Measurements from ENCODE around the gene C1orf141.

C1orf141 gene

DNA sequence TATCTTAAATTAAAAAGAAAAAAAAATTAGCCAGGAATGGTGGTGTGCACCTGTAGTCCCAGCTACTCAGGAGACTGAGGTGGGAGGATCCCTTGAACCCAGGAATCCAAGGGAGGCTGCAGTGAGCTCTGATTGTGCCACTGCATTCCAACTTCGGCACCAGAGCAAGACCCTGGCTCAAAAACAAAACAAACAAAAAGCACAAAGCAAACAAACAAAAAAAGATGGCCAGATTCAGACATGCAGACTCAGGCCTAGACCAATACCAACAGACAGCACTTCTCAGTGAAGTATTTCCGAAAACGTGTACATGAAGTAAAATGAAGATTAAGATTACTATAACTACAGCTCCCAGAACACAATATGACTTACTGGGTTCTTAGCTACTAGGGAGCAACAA lies 91.4 kb downstream of the C1orf141 start:
- DNase-seq (ENCODE audit: insufficient read length, low spot score): no peak
- TF ChIP-seq CTCF (IDR thresholded peaks at IDR 0.05; ENCODE audit: insufficient read depth, missing control alignments): no peak
- no peak for FAIRE-seq
